Lung microvascular endothelial cell (primary cell): Measurements from ENCODE around the gene MTA1. TPM values are rescaled to one million over a fixed set of nuclear protein-coding genes. Genes with fewer than 3 reads are reported as not detected.

Source experiments
- DNase-seq, 2 donors: peaks; one replicate each; pipeline versions ENCODE4 v3.0.0 to v3.0.0-alpha.2; 2010; ENCODE audit warnings: low read depth in 2 of 2
- total RNA-seq: library from RNA; depleted of rRNA; stranded (reverse); fragments of >200 nt; gene quantifications from 2 replicates; pipeline ENCODE4 v1.2.1, GENCODE V29; 2014

Gene MTA1
- total RNA-seq, 1 donor from 2014 or later, result 22.6 TPM

GRCh38 chr14:105474483-105475268 is 55.0 kb downstream of the MTA1 start, which contains the start of gene CRIP2:
Gene CRIP2 (plus strand): TSS chr14:105474821. CDS start chr14:105474863, 42 bp downstream.
- DNase-seq, result peak; percentile 64 to 81

DNA sequence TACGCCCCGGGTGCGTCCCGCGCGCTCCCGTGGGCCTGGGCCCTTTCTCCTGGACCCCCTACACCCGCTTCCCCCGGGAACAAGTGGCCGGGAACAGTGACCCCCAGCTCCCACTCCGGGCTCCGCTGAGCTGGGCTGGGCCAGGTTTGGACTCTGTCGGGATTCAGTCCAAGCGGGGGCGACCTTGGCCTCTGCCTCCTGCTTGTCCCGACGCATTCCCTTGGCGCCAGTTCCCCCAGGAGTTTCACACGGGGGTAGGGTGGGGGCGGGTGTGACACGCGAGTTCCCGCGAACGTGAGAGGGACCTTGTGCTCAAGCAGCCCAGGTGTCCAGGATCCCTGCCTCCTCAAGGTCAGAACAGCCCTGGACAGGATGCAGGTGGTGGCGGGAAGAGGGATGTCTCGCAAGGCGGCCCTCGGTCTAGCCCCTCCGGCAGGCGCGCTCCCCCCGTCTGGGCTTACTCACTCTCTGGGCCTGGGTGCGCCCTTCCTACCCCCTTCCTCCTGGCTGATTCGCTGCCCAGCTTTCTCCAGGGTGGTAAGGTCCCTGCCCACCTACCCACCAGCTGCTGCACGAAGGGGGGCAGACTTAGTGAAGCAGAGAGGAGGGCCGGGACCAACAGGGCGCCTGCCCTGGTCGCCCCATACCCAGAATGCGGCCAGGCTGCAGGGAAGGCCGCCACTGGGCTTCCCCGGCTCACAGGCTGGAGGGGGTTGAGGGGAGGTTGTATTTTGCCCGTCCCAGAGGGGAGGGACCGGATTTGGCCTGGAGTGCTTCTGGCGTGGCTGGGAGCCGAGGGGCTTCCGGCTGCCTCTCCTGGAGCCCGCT is 55.9 kb downstream of the MTA1 start:
- peak; percentile 85 to 88 for DNase-seq

- peak; percentile 71 to 87 for DNase-seq
Observed at GRCh38 chr14:105476097-105476830, 56.6 kb downstream of the MTA1 start.

DNA sequence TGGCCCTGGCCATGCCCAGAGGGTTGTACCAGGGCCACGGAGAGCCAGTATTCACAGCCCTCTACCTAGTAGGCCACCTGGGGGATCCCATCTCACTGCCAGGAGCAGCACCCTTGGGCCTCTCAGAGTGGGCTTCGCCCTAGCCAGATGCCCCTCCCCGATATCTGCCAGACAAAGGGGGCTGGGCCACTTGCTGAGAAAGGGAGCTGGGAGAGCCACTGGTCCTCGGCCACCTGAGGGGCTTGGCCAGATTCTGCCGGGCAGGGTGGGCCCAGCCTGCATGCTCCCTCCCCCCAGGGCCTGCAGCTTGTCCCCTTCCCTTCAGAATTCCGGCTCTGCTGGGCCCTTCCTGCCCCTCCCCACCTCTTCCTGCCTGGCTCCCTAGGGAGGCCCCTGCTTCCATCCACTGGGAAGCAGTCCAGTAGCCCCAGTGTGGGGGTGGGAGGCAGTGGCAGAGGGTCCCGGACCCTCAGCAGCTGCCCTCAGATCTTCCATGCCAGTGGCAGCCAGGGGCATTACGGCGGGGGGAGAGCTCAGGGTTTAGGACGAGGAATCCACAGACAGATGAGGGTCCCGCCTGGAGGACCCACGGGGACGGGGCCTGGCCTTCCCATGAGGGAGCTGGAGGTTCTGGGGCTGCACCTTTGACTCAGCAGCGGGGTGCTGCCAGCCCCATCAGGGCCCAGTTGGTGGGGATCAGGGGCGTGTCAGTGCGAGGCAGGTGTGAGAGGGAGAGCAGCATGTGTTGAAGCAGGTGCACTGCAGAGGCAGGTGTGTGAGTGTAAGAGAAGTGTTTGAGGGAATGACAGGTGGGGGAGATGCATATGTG is 57.4 kb downstream of the MTA1 start:
- DNase-seq, result peak; percentile 40 to 69

- DNase-seq, result peak in 1 of 2 donors; percentile 59
Observed at GRCh38 chr14:105477660-105478397, 58.2 kb downstream of the MTA1 start.

- no peak for DNase-seq
Observed at GRCh38 chr14:105478398-105479251, 59.0 kb downstream of the MTA1 start.

DNA sequence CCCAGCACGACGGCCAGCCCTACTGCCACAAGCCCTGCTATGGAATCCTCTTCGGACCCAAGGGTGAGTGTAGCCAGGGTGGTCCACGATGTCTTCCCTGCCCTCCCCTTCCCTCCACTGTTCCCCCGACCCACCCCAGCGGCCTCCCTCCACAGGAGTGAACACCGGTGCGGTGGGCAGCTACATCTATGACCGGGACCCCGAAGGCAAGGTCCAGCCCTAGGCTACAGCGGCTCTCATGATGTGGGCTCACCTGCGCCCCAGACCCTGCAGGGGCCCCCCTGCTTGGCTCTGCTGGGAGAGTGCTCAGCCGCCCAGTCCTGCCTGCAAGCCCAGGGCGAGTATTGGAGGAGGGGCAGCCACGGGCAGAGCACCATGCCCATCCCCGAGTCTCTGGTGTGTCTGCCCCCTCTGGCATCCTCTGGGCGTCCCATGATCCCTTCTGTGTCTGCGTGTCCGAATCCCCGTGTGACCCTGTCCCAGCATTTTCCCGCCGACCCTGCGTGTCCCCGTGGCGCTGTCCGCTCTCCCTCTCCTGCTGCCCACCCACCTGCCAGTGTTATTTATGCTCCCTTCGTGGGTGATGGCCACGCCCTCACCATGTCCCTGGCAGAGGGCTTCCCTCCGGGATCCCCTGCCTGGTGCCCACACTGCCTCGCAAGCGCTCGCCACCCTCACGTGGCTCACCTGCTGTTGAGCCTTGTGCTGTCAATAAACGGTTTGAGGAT is 60.0 kb downstream of the MTA1 start:
- DNase-seq, result no peak

- DNase-seq, result no peak
Observed at GRCh38 chr14:105480199-105480746, 60.6 kb downstream of the MTA1 start.

DNA sequence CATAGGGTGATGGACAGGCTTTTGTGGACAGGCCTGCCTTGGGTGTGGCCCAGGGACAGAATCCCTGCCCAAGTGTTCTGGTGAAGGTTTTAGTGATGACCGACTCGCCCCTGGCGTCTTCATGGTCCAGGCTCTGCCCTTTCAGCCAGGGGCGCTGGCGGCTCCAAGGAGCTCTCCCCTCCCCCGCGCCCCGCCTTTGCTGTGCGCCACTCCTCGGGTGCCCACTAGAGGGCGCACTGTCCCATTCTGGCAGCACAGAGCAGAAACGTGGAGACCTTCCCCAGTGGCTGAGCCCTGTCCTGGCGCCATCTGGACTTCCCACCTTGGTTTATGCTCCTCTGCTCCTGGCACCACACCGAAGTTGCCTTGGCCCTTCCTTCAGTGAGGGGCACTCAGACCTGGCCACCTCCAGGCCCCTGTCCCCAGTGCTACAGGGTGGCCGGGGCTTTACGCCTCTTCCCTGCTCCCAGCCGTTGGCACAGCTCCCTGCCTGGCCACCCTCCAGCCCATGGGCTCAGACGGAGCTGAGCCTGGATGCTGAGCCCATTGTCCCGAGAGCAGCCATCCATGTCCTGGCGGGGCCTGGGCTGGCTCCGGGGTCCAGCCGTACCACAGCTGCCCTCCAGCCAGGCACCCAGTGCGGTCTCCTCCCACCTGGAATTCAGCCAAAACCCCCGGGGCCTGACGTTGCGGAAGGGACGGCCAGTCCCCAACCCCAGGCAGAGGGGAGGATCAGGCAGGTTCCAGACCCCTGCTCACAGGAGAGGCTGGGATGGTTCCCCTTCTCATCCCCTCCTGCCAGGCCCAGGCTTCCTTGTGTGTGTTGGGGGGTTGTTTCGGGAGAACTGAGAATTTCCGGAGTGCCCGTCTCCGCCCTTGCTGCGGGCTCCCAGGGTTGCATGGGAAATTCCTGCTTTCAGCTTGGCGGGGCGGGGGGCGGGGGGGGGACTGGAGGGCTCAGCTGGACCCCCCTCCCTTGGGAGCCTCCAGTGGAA is 61.5 kb downstream of the MTA1 start:
- DNase-seq, result peak; percentile 91 to 92

- DNase-seq, result peak; percentile 99
Observed at GRCh38 chr14:105481886-105482457, 62.3 kb downstream of the MTA1 start.

GRCh38 chr14:105482486-105483110 is 63.0 kb downstream of the MTA1 start:
- DNase-seq, result no peak

DNA sequence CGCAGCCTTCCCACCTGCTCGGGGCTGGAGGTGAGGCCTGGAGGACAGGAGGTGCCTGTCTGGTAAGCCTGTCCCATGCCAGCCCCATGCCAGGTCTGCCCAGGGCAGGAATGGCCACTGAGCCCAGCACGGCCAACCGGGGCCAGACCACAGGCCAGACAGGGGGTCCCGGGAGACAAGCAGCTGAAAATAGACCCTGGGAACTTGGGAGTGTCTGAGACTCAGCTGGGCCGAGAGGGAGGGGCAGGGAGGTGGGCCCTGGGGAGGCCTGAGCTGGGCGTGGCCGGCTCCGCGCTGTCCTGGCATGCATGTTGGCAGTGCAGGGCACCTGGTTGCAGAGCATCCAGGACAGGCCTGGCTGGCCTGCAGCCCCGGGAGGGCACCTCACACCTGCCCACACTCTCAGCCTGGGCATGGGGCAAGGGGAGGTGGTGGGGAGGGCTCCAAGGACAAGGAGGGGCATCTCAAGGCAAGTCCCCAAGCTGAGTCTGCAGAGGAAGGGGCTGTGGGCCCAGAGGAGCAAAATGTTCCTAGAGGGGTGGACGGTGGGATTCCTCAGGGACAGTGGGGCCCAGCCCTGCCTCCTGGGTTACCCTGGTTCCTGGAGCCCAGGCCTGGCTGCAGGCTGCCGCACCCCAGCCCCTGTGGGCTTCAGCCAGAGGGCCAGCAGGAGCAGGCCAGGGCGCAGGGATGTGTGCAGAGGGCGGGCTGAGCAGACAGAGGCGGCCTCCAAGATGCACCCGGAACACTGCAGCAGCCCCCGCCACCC is 63.9 kb downstream of the MTA1 start:
- no peak for DNase-seq

- DNase-seq, result peak; percentile 74 to 95
Observed at GRCh38 chr14:105484069-105484996, 64.7 kb downstream of the MTA1 start.

DNA sequence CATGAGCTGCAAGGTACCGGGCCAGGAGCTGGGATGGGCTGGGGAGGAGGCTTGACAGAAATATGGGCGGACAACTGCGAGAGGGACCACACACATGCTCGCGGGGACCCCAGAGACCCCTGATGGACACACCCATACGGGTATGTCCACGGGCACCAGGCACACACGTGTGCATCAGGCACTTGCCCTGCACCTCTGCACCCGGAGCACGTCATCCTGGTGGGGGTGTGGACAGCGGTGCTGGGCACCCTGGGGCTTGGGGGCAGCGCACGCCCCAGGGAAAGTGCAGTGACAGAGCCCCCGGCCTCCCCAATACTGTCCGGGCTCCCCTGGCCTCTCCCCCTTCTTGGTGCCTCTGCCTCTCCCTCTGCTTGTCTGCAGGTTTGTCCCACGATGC is 65.4 kb downstream of the MTA1 start:
- no peak for DNase-seq
